COLO829 (cell line): Measurements from ENCODE around the gene TDO2.
"Not testable (repeated sequence)": the region's sequence is repeated elsewhere in the genome, so short reads cannot be mapped to it uniquely, and the experiment has no call there.

Experiments
- DNase-seq: peaks from one replicate; pipeline ENCODE4 v3.0.0; 2012; ENCODE audit warnings: low spot score

Gene TDO2

GRCh38 chr4:155907556-155907955 is 4.1 kb downstream of the TDO2 start:
- no peak for DNase-seq

- DNase-seq = no peak
These were observed 5.0 kb downstream of the TDO2 start for GRCh38 chr4:155908187-155909139.

DNA sequence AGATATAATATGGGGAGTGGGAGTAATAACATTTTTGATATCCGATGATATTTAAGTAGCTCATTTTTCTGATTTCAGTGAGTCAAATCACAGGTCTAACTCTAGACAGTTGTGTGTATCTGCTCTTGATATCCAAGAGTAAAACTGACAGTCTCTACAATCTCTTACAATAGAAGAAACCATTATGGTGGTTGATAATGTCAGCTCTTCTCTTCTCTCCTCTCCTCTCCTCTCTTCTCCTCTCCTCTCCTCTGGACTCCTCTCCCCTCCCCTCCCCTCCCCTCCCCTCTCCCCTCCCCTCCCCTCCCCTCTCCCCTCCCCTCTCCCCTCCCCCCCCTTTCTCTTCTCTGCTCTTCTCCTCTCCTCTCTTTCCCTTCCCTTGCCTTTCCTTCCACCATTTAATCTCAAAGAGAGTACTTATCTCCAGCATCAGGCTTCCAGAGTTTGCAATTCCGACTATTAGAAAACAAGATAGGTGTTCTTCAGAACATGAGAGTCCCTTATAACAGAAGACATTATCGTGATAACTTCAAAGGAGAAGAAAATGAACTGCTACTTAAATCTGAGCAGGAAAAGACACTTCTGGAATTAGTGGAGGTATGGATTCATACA is 6.2 kb downstream of the TDO2 start:
- no peak for DNase-seq

DNA sequence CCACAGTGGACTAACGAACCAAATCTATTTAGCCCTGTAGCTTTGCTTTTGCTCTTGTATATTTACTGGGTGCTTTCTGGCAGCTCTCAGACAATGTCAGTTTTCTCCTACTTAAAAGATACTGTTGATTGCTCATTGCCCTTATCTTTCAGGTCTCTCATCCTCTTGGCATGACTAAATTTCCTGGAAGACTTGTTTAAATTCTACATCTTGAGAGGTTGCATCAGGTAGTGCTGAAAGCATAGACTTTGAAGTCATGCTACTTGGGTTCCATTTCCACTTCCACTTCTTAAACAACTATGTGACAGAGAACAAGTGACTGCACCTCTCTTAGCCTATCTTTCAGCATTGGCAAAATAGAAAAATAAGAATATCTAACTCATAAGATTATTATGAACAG is 8.4 kb downstream of the TDO2 start:
- DNase-seq = no peak

- DNase-seq = peak; percentile 54
These were observed 11.3 kb downstream of the TDO2 start for GRCh38 chr4:155914782-155915181.

DNA sequence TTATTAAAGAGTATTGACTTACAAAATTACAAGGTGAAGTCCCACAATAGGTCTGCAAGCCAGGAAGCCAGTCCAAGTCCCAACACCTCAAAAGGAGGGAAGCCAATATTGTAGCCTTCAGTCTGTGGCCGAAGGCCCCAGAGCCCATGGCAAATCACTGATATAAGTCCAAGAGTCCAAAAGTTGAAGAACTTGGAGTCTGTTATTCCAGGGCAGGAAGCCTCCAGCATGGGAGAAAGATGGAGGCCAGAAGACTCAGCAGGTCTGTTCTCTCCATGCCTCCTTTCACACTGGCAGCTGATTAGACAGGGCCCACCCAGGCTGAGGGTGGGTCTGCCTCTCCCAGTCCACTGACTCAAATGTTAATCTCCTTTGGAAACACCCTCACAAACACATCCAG is 18.1 kb downstream of the TDO2 start:
- no peak for DNase-seq

DNA sequence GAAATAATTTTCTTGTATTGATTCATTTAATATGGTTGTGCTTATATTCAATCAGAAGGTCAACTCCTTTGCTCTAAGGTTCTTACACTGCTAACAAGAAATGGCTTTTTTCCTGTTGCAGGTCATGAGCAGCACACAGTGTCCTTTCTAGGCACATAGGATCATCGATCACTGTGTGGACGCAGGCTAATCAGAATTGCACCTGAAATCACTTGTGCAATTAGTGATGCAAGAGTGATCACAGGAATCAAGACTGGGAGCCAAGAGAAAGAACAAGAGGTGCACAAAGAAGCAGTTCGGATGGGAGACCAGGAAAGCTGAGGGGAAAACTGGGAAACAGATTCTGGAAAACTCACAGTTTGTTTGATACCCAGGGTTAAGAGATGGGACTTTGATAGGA is 21.1 kb downstream of the TDO2 start:
- no peak for DNase-seq

DNA sequence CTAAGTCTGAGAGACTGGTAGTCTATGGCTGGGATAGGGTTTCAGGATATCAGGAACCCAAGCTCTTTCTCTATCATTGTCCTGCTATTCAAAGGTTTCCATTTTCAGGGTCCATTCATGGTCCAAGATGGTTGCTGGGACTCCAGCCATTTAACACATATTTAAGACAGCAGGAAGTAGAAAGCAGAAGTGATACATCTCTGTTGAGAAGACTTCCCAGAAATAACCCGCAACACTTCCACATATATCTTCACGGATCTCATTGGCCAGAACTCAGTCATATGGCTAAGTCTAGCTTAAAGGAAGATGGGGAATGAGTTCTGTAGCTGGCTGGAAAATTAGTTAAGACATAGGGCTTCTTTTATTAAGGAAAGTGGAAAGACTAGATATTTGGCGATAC is 26.3 kb downstream of the TDO2 start:
- no peak for DNase-seq

- DNase-seq = no peak
These were observed 26.8 kb downstream of the TDO2 start for GRCh38 chr4:155930330-155930729.

GRCh38 chr4:155931634-155932033 is 28.1 kb downstream of the TDO2 start:
- DNase-seq = no peak

DNA sequence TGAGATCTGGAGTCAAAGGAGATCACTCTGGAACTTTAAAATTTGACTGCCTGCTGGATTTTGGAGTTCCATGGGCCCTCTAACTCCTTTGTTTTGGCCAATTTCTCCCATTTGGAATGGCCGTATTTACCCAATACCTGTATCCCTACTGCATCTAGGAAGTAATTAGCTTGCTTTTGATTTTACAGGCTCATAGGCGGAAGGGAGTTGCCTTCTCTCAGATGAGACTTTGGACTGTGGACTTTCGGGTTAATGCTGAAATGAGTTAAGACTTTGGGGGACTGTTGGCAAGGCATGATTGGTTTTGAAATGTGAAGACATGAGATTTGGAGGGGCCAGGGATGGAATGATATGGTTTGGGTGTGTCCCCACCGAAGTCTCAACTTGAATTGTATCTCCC is 31.1 kb downstream of the TDO2 start:
- not testable (repeated sequence) for DNase-seq

DNA sequence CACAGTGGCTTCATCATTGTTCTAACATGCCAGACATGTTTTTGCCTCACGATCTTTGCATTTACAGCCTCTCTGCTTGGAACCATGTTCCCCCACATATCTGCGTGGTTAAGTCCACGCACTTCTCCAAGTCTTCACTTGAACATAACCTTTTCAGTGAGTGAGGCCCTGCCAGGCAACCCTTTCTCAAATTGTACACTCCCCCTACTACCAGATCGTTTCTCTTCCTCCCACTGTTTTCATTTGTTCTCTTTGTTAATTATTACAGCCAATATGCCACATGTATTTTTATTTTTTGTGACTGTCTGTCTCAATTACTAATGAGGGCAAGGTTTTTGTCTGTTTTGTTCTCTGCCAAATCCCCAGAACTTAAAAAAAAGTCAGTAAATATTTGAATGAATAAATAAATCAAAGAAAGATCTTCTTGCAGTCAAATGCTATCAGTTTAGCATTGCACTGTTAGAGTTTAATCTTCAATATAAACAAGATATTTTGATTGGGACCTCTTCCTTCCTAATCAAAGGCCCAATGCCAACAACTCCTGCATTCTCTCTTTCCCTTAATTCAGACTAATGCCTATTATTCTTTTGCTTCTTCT is 32.0 kb downstream of the TDO2 start:
- DNase-seq = no peak

DNA sequence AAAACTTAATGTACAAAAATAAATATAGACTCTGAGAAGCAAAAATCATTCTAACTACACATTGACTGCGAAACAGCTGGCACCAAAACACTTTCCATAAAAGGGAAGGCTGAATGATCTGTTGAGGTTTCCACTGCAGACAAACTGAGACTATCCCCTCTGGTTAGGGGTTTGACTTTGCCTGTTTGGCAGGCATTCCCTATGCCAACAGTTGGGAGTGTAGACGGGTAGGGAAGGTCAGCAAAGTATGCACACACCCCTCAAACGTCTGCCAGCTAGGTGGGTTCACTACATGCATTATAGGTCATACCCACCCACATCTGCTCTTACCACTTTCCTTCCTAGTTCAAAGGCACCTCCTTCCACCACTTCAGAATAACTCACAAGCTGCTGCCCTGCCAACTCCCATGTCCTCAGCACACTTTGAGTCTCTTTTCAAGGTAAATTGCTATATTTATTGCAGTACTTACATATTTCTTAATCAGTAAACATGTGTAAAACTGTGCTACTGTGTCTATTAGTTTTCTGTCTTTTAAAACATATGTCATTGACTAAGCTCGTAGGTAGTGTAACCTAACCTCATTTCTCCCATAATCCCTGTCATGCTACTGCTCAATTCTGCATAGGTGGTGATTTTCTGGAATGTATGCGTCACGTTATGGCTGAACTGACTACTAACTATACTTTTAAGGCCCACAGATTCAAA is 37.7 kb downstream of the TDO2 start:
- DNase-seq = no peak

DNA sequence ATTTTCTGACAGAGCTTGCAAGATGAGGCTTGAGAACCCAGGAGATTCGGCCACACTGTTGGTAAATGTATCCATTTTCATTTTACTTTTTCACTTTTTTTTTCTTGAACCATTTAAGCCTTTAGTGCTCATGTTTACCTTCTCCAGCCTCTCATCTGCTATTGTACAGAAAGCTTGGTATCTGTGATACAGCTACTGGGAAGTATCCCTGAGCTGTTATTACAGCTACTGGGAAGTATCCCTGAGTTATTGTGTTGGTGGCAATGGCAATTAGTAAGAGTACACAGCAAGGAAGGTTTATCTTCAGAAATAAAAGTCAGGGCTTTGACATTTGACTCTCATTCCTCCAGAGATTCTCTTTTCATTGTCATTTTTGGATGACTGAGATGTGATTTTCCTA is 38.3 kb downstream of the TDO2 start:
- no peak for DNase-seq

- DNase-seq = no peak
These were observed 40.3 kb downstream of the TDO2 start for GRCh38 chr4:155943605-155944291.

- DNase-seq = no peak
These were observed 41.0 kb downstream of the TDO2 start for GRCh38 chr4:155944516-155944915.

GRCh38 chr4:155946486-155946885 is 43.0 kb downstream of the TDO2 start:
- DNase-seq = no peak

GRCh38 chr4:155948541-155948940 is 45.0 kb downstream of the TDO2 start:
- no peak for DNase-seq

DNA sequence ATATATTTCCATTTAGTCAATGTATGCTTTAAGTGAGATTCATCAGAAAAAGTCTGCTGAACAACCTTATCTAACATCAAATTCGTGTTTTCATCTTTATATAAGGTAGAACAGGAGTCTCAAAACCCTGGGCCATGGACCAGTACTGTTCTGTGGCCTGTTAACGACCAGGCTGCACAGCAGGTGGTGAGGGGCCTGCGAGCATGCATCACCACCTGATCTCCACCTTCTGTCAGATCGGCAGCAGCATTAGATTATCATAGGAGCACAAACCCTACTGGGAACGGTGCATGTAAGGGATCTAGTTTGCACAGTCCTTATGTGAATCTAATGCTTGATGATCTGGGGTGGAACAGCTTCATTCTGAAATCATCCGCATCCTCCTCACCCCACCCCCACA is 47.0 kb downstream of the TDO2 start:
- DNase-seq = no peak

GRCh38 chr4:155952501-155952901 is 49.0 kb downstream of the TDO2 start:
- no peak for DNase-seq

GRCh38 chr4:155953151-155954117 is 49.9 kb downstream of the TDO2 start, which contains the start of gene CTSO:
CTSO (minus strand) TSS chr4:155953866; CDS start chr4:155953847, 19 bp downstream.
- peak; percentile 83 for DNase-seq
